ENCODE measurements around the gene COA8. TPM values are rescaled to one million over a fixed set of nuclear protein-coding genes. Genes with fewer than 3 reads are reported as not detected.

The COA8 gene
- total and polyA plus RNA-seq, 2 of the 13 experiments (the other 11 are each of a cell fraction or from before 2014, with no cell fraction given): 10.9 to 25.1 TPM

- TF ChIP-seq HNF1B (CRISPR knock-in tag; IDR thresholded peaks at IDR 0.05) (peak; percentile 45; the same call in 1 of the 2 replicates), SSRP1 (CRISPR knock-in tag; IDR thresholded peaks at IDR 0.05) (no peak), MIXL1 (CRISPR knock-in tag; IDR thresholded peaks at IDR 0.05) (no peak), TAF15 (IDR thresholded peaks at IDR 0.05; ENCODE audit: low read depth, low read length, poor library complexity, severe bottlenecking) (no peak), ZBTB43 (CRISPR knock-in tag; conservative IDR thresholded peaks at IDR 0.05) (no peak), CAMTA2 (CRISPR knock-in tag; IDR thresholded peaks at IDR 0.05; ENCODE audit: borderline replicate concordance) (no peak), DRAP1 (CRISPR knock-in tag; IDR thresholded peaks at IDR 0.05) (peak; percentile 64), TOPORS (CRISPR knock-in tag; IDR thresholded peaks at IDR 0.05) (peak; percentile 61; the same call in 1 of the 2 replicates), KLF13 (CRISPR knock-in tag; IDR thresholded peaks at IDR 0.05) (no peak), ZNF792 (CRISPR knock-in tag; IDR thresholded peaks at IDR 0.05) (no peak), ZNF616 (CRISPR knock-in tag; IDR thresholded peaks at IDR 0.05; ENCODE audit: low read depth) (0 out of 2 replicates have a peak, but pooled peaks have one; percentile 65), POLR2AphosphoS5 (IDR thresholded peaks at IDR 0.05; ENCODE audit: low read depth, low read length) (peak; percentile 77), SKIL (CRISPR knock-in tag; IDR thresholded peaks at IDR 0.05; ENCODE audit: borderline replicate concordance) (peak; percentile 48; the same call in 1 of the 2 replicates), ZNF550 (CRISPR knock-in tag; IDR thresholded peaks at IDR 0.05; ENCODE audit: borderline replicate concordance) (0 out of 2 replicates have a peak, but pooled peaks have one; percentile 57), ZNF800 (CRISPR knock-in tag; IDR thresholded peaks at IDR 0.05) (peak; percentile 38; the same call in 1 of the 2 replicates), ATF1 (CRISPR knock-in tag; IDR thresholded peaks at IDR 0.05) (peak; percentile 88), FOSL2 (CRISPR knock-in tag; IDR thresholded peaks at IDR 0.05) (peak; percentile 71; the same call in 1 of the 2 replicates), ZMAT3 (CRISPR knock-in tag; conservative IDR thresholded peaks at IDR 0.05) (peak; percentile 86; the same call in 1 of the 2 replicates), NR2F2 (IDR thresholded peaks at IDR 0.05; ENCODE audit: borderline replicate concordance, low read depth) (no peak), KDM5B (CRISPR knock-in tag; IDR thresholded peaks at IDR 0.05; ENCODE audit: borderline replicate concordance) (no peak; the same call in 1 of the 2 replicates), PHF8 (CRISPR knock-in tag; IDR thresholded peaks at IDR 0.05) (peak; percentile 85), ZNF644 (CRISPR knock-in tag; IDR thresholded peaks at IDR 0.05; ENCODE audit: low read depth) (no peak), MIER3 (CRISPR knock-in tag; IDR thresholded peaks at IDR 0.05; ENCODE audit: borderline replicate concordance) (no peak), STAT5B (CRISPR knock-in tag; IDR thresholded peaks at IDR 0.05) (no peak)
Measured at GRCh38 chr14:103628684-103629502, 66.1 kb downstream of the COA8 start, which contains the start of gene KLC1 (continued).

All from HepG2 (cell line).